Large intestine (tissue), 3 donors: Measurements from ENCODE around the gene DDN. TPM values are rescaled to one million over a fixed set of nuclear protein-coding genes. Genes with fewer than 3 reads are reported as not detected.
A peak's percentile ranks its signal among the peaks of the same experiment; 100 is the strongest.

Source experiments
- DNase-seq, 2 donors: peaks; one replicate each; pipeline versions ENCODE4 v3.0.0 to v3.0.0-alpha.2; 2013
- H3K27ac ChIP-seq: one replicate; pipeline ENCODE4 v1.5.1; 2013; ENCODE audit warnings: low read length
- H3K27me3 ChIP-seq: 2 replicates; pipeline ENCODE4 v1.6.1; 2013; ENCODE audit warnings: low read length; ENCODE audit not compliant: control insufficient read depth, insufficient read depth
- H3K36me3 ChIP-seq: 2 replicates; pipeline ENCODE4 v1.6.1; 2013; ENCODE audit warnings: low read length; ENCODE audit not compliant: control insufficient read depth, insufficient read depth
- H3K4me1 ChIP-seq: one replicate; pipeline ENCODE4 v1.6.1; 2013; ENCODE audit warnings: low read length; ENCODE audit not compliant: control insufficient read depth, insufficient read depth
- H3K4me3 ChIP-seq: one replicate; pipeline ENCODE4 v1.5.1; 2013; ENCODE audit warnings: low read length
- H3K9me3 ChIP-seq: one replicate; pipeline ENCODE4 v1.6.1; 2013; ENCODE audit warnings: mild to moderate bottlenecking, low read depth, low read length, moderate library complexity; ENCODE audit not compliant: control insufficient read depth
- WGBS: methylation state at CpG from one replicate; pipeline ENCODE4 v1.1.5; 2013; ENCODE audit warnings: low lambda C conversion rate; ENCODE audit not compliant: insufficient coverage; 5-methylcytosine and 5-hydroxymethylcytosine counted together
- polyA plus RNA-seq: library from polyadenylated mRNA; unstranded; fragments of 120-200 nt; gene quantifications from one replicate; pipeline ENCODE4 v1.2.1, GENCODE V29; 2013

DDN gene
- polyA plus RNA-seq, 1 donor = 0.43 TPM

GRCh38 chr12:48994224-48995085, 4.7 kb downstream of the DDN start:
- Histone ChIP-seq H3K27me3 (peaks cover 79% of the 10 kb centered on the region), H3K36me3 (no peaks in the 10 kb centered on the region), H3K4me1 (peaks cover 25% of the 10 kb centered on the region), H3K4me3 (no peak overlapping the region), H3K27ac (no peak overlapping the region), H3K9me3 (peaks cover 4% of the 10 kb centered on the region)
- no peak for DNase-seq
- no CpG with 5 or more reads among the region's 32 CpGs for WGBS

- 36% methylated on average over 2 of the region's 3 CpGs for WGBS
- no peak for DNase-seq
- Histone ChIP-seq H3K4me3 (no peak overlapping the region), H3K27me3 (peaks cover 79% of the 10 kb centered on the region), H3K36me3 (no peaks in the 10 kb centered on the region), H3K9me3 (peaks cover 4% of the 10 kb centered on the region), H3K27ac (no peak overlapping the region), H3K4me1 (peaks cover 21% of the 10 kb centered on the region)
These were observed 5.4 kb downstream of the DDN start for GRCh38 chr12:48993787-48994186.

- no peak for DNase-seq
- Histone ChIP-seq H3K4me3 (no peak overlapping the region), H3K27ac (no peak overlapping the region), H3K27me3 (peaks cover 80% of the 10 kb centered on the region), H3K9me3 (no peaks in the 10 kb centered on the region), H3K4me1 (peaks cover 7% of the 10 kb centered on the region), H3K36me3 (no peaks in the 10 kb centered on the region)
- WGBS = no CpG with 5 or more reads among the region's 8 CpGs
These were observed 7.7 kb downstream of the DDN start for GRCh38 chr12:48991247-48992050.

- Histone ChIP-seq H3K4me3 (no peak overlapping the region), H3K27me3 (peaks cover 81% of the 10 kb centered on the region), H3K36me3 (no peaks in the 10 kb centered on the region), H3K9me3 (no peaks in the 10 kb centered on the region), H3K4me1 (peaks cover 7% of the 10 kb centered on the region), H3K27ac (no peak overlapping the region)
- DNase-seq = no peak
These were observed 8.6 kb downstream of the DDN start for GRCh38 chr12:48990552-48990951.

- peak in 1 of 2 donors; percentile 32 for DNase-seq
- Histone ChIP-seq H3K9me3 (no peaks in the 10 kb centered on the region), H3K27ac (no peak overlapping the region), H3K4me1 (no peaks in the 10 kb centered on the region), H3K27me3 (peaks cover 81% of the 10 kb centered on the region), H3K4me3 (no peak overlapping the region), H3K36me3 (no peaks in the 10 kb centered on the region)
- 0% methylated on average over 2 of the region's 16 CpGs for WGBS
These were observed 11.0 kb downstream of the DDN start for GRCh38 chr12:48988030-48988649.

GRCh38 chr12:48986720-48987291, 12.4 kb downstream of the DDN start:
- WGBS = no CpG with 5 or more reads among the region's 23 CpGs
- peaks cover 88% of the 10 kb centered on the region for H3K27me3 ChIP-seq
- H3K9me3 ChIP-seq = no peaks in the 10 kb centered on the region

GRCh38 chr12:48985901-48986300, 13.3 kb downstream of the DDN start:
- Histone ChIP-seq H3K27ac (no peak overlapping the region), H3K4me1 (peaks cover 1% of the 10 kb centered on the region), H3K36me3 (no peaks in the 10 kb centered on the region), H3K27me3 (peaks cover 92% of the 10 kb centered on the region), H3K9me3 (no peaks in the 10 kb centered on the region), H3K4me3 (no peak overlapping the region)
- DNase-seq = no peak
- no CpG with 5 or more reads among the region's 2 CpGs for WGBS

More at GRCh38 chr12:48986720-48987291, 12.4 kb downstream of the DDN start:
- no peak for DNase-seq
- Histone ChIP-seq H3K4me3 (no peak overlapping the region), H3K36me3 (no peaks in the 10 kb centered on the region), H3K27ac (no peak overlapping the region), H3K4me1 (no peaks in the 10 kb centered on the region)

GRCh38 chr12:48985475-48985897, 13.7 kb downstream of the DDN start:
- H3K27me3 ChIP-seq = peaks cover 94% of the 10 kb centered on the region
- WGBS = no CpG with 5 or more reads among the region's 10 CpGs
- DNase-seq = no peak

GRCh38 chr12:48982397-48983080, 16.6 kb downstream of the DDN start:
- Histone ChIP-seq H3K4me1 (peaks cover 30% of the 10 kb centered on the region), H3K4me3 (no peak overlapping the region), H3K36me3 (no peaks in the 10 kb centered on the region), H3K9me3 (peaks cover 10% of the 10 kb centered on the region), H3K27ac (no peak overlapping the region), H3K27me3 (peaks cover 99% of the 10 kb centered on the region)
- no peak for DNase-seq
- WGBS = 25% methylated on average over 1 of the region's 6 CpGs

More at GRCh38 chr12:48985475-48985897, 13.7 kb downstream of the DDN start:
- Histone ChIP-seq H3K27ac (no peak overlapping the region), H3K9me3 (peaks cover under 1% of the 10 kb centered on the region), H3K4me3 (no peak overlapping the region), H3K4me1 (peaks cover 6% of the 10 kb centered on the region), H3K36me3 (no peaks in the 10 kb centered on the region)
